HCT116 (cell line): ENCODE data around the gene MBNL2. TPM values are rescaled to one million over a fixed set of nuclear protein-coding genes. Genes with fewer than 3 reads are reported as not detected.

Experiments used
- ATAC-seq: fragments of 200-7000 bp; cut with Tn5 transposase; 2 replicates; pipeline ENCODE4 v1.9.1; 2020; ENCODE audit warnings: mild to moderate bottlenecking, moderate library complexity
- BruUV-seq: library from RNA; stranded (reverse); fragments of 400-500 nt; replicated peaks from 2 replicates; lab custom pipeline; 2021; lab: Mats Ljungman, UMichigan
- CTCF ChIA-PET: fragments of 300-600 bp; sonication (Branson Sonifier 250); formaldehyde crosslinking; loops from one replicate; lab custom pipeline; 2021; ENCODE audit warnings: antibody characterized with exemption; lab: Charles Lee
- POLR2A ChIA-PET: fragments of 300-600, 350-600 bp; sonication (Branson Sonifier 250); formaldehyde crosslinking; loops from one replicate; lab custom pipeline; 2021; ENCODE audit warnings: antibody characterized with exemption; lab: Charles Lee
- RAD21 ChIA-PET, 2 experiments: fragments of 300-600 bp; sonication (Branson Sonifier 250); formaldehyde crosslinking; loops; one replicate each; lab custom pipeline; 2023; ENCODE audit warnings: low total read pairs in 2 of 2; ENCODE audit not compliant: uncharacterized antibody in 2 of 2, unreplicated experiment in 2 of 2, low non-redundant PET in 1 of 2; lab: Charles Lee
- DNase-seq: peaks from one replicate; pipeline ENCODE4 v3.0.0-alpha.2; 2010; ENCODE audit warnings: low read depth, low spot score
- H2AFZ ChIP-seq: fragments of 200-600 bp; shearing (Covaris generic), sonication (generic); 2 replicates; pipeline ENCODE4 v1.6.1; 2017; ENCODE audit warnings: low read depth, mixed run types, mixed read lengths, antibody characterized with exemption, low read length; ENCODE audit not compliant: poor library complexity, severe bottlenecking
- H3K27ac ChIP-seq: 2 replicates; pipeline ENCODE4 v1.5.1; 2012; ENCODE audit warnings: low read depth, low read length
- H3K27me3 ChIP-seq: fragments of 200-600 bp; sonication (generic); 2 replicates; pipeline ENCODE4 v1.6.1; 2016; ENCODE audit warnings: mixed run types, low read length, mixed read lengths; ENCODE audit not compliant: insufficient read depth
- H3K36me3 ChIP-seq, 2 experiments: fragments of 200-500 bp in 1 of 2; fragments of 200-600 bp in 1 of 2; sonication (Bioruptor generic) in 1 of 2; sonication (generic) in 1 of 2; 2 replicates each; pipeline versions ENCODE4 v1.5.1 to v1.6.1; 2014 to 2016; ENCODE audit warnings: low read length in 2 of 2, inconsistent platforms in 1 of 2, mixed read lengths in 1 of 2, mixed run types in 1 of 2; ENCODE audit not compliant: insufficient read depth in 2 of 2, control insufficient read depth in 1 of 2
- H3K4me1 ChIP-seq, 2 experiments: fragments of 200-600 bp in 1 of 2; sonication (generic) in 1 of 2; 2 replicates each; pipeline versions ENCODE4 v1.5.1 to v1.6.1; 2012 to 2017; ENCODE audit warnings: low read length in 2 of 2, inconsistent platforms in 1 of 2, mild to moderate bottlenecking in 1 of 2, mixed read lengths in 1 of 2, mixed run types in 1 of 2, moderate library complexity in 1 of 2; ENCODE audit not compliant: insufficient read depth in 2 of 2, control insufficient read depth in 1 of 2
- H3K4me2 ChIP-seq: fragments of 200-600 bp; sonication (generic); 2 replicates; pipeline ENCODE4 v1.6.1; 2017; ENCODE audit warnings: mixed run types, low read length, mixed read lengths
- H3K4me3 ChIP-seq, 2 experiments: fragments of 200-600 bp in 1 of 2; sonication (generic) in 1 of 2; replicated peaks in 1 of 2; 2 replicates each; pipeline ENCODE4 v1.5.1; 2011 to 2016; ENCODE audit warnings: low read length in 2 of 2, control low read depth in 1 of 2, low read depth in 1 of 2, mild to moderate bottlenecking in 1 of 2, mixed read lengths in 1 of 2, mixed run types in 1 of 2
- H3K79me2 ChIP-seq: fragments of 200-600 bp; sonication (generic); 2 replicates; pipeline ENCODE4 v1.6.1; 2017; ENCODE audit warnings: mild to moderate bottlenecking, mixed run types, low read length, moderate library complexity, mixed read lengths; ENCODE audit not compliant: insufficient read depth
- H3K9ac ChIP-seq: fragments of 200-600 bp; sonication (generic); 2 replicates; pipeline ENCODE4 v1.6.1; 2016; ENCODE audit warnings: low read length, mixed read lengths
- H3K9me2 ChIP-seq: fragments of 200-600 bp; sonication (generic), shearing (Covaris generic); 2 replicates; pipeline ENCODE4 v1.6.1; 2017; ENCODE audit warnings: mixed run types, mild to moderate bottlenecking, moderate library complexity; ENCODE audit not compliant: insufficient read depth
- H3K9me3 ChIP-seq, 2 experiments: fragments of 200-500 bp in 1 of 2; fragments of 200-600 bp in 1 of 2; sonication (Bioruptor generic) in 1 of 2; sonication (generic) in 1 of 2; 2 replicates each; pipeline ENCODE4 v1.6.1; 2014 to 2017; ENCODE audit warnings: low read length in 2 of 2, mixed read lengths in 2 of 2, inconsistent platforms in 1 of 2, low read depth in 1 of 2, mild to moderate bottlenecking in 1 of 2, mixed run types in 1 of 2, moderate library complexity in 1 of 2; ENCODE audit not compliant: control insufficient read depth in 1 of 2, insufficient read depth in 1 of 2
- H4K20me1 ChIP-seq: fragments of 200-600 bp; sonication (generic), shearing (Covaris generic); 2 replicates; pipeline ENCODE4 v1.6.1; 2017; ENCODE audit warnings: mixed run types, mild to moderate bottlenecking, moderate library complexity; ENCODE audit not compliant: insufficient read depth
- ATF3 ChIP-seq: IDR thresholded peaks from 2 replicates; pipeline ENCODE4 v1.6.1; 2012
- CEBPB ChIP-seq: IDR thresholded peaks from 2 replicates; pipeline ENCODE4 v1.6.1; 2012; ENCODE audit warnings: low read depth
- CTCF ChIP-seq, 3 experiments: fragments of 200-600 bp in 1 of 3; sonication (generic) in 1 of 3; IDR thresholded peaks in 2 of 3; conservative IDR thresholded peaks in 1 of 3; 2 replicates each; pipeline ENCODE4 v1.5.1; 2012 to 2017; ENCODE audit warnings: low read depth in 2 of 3, low read length in 2 of 3, antibody characterized with exemption in 1 of 3, borderline replicate concordance in 1 of 3, control low read depth in 1 of 3, mild to moderate bottlenecking in 1 of 3, mixed read lengths in 1 of 3, mixed run types in 1 of 3, moderate library complexity in 1 of 3; ENCODE audit not compliant: insufficient read depth in 1 of 3
- EGR1 ChIP-seq: IDR thresholded peaks from 2 replicates; pipeline ENCODE4 v1.6.1; 2012; ENCODE audit warnings: low read depth
- ELF1 ChIP-seq: IDR thresholded peaks from 2 replicates; pipeline ENCODE4 v1.6.1; 2012; ENCODE audit warnings: low read depth, borderline replicate concordance
- EZH2 ChIP-seq: fragments of 200-600 bp; sonication (generic); IDR thresholded peaks from 2 replicates; pipeline ENCODE4 v1.6.1; 2017; ENCODE audit warnings: antibody characterized with exemption, mixed run types
- EZH2phosphoT487 ChIP-seq: fragments of 200-600 bp; IDR thresholded peaks from 2 replicates; pipeline ENCODE4 v1.6.1; 2018; ENCODE audit warnings: antibody characterized with exemption, borderline replicate concordance
- FOSL1 ChIP-seq: IDR thresholded peaks from 2 replicates; pipeline ENCODE4 v1.6.1; 2012; ENCODE audit warnings: low read depth
- JUND ChIP-seq: IDR thresholded peaks from 2 replicates; pipeline ENCODE4 v1.6.1; 2012
- MAX ChIP-seq: IDR thresholded peaks from 2 replicates; pipeline ENCODE4 v1.6.1; 2012
- POLR2A ChIP-seq: IDR thresholded peaks from 2 replicates; pipeline ENCODE4 v1.7.0; 2011; ENCODE audit warnings: borderline replicate concordance; ENCODE audit not compliant: insufficient read depth, insufficient read length; ENCODE audit errors: extremely low read depth
- REST ChIP-seq: IDR thresholded peaks from 2 replicates; pipeline ENCODE4 v1.6.1; 2012; ENCODE audit warnings: low read depth
- SP1 ChIP-seq: IDR thresholded peaks from 2 replicates; pipeline ENCODE4 v1.6.1; 2012; ENCODE audit warnings: low read depth
- SRF ChIP-seq: IDR thresholded peaks from 2 replicates; pipeline ENCODE4 v1.6.1; 2012; ENCODE audit warnings: low read depth
- TCF7L2 ChIP-seq: IDR thresholded peaks from 2 replicates; pipeline ENCODE4 v1.7.0; 2011; ENCODE audit warnings: borderline replicate concordance, inconsistent platforms; ENCODE audit not compliant: insufficient read depth, insufficient read length; ENCODE audit errors: extremely low read depth
- ZFX ChIP-seq: fragments of 450-650 bp; IDR thresholded peaks from 2 replicates; pipeline ENCODE4 v1.6.1; 2017
- intact Hi-C: fragments of 100-400 bp; cut with micrococcal nuclease; formaldehyde crosslinking; loops from 2 replicates; pipeline ENCODE4 v1.10.0; 2022
- total RNA-seq: library from RNA; stranded (reverse); gene quantifications from one replicate; pipeline ENCODE4 v1.2.1, GENCODE V29; 2021; ENCODE audit not compliant: unreplicated experiment

MBNL2 gene
- total RNA-seq, 1 experiment from 2014 or later = 73.9 TPM

- Histone ChIP-seq H3K27me3 (no peaks in the 10 kb centered on the region), H3K4me2 (no peak overlapping the region), H4K20me1 (no peaks in the 10 kb centered on the region), H3K27ac (no peak overlapping the region), H3K36me3 (no peaks in the 10 kb centered on the region; a peak in 1 of 4 replicates), H3K9me2 (no peaks in the 10 kb centered on the region), H3K4me3 (no peak overlapping the region), H3K9me3 (no peaks in the 10 kb centered on the region), H2AFZ (no peak overlapping the region), H3K9ac (no peak overlapping the region), H3K4me1 (peaks cover 4 to 22% of the 10 kb centered on the region in 2 experiments; a peak in 3 of 4 replicates), H3K79me2 (no peaks in the 10 kb centered on the region)
- ChIA-PET RAD21 (no interaction called here), POLR2A (no interaction called here), CTCF (no interaction called here)
- intact Hi-C loops = no loop called here
- no peak for TF ChIP-seq ATF3
- no peak for TF ChIP-seq SRF
- no peak for TF ChIP-seq SP1
- no peak for TF ChIP-seq JUND
- no peak for TF ChIP-seq ELF1
- no peak for TF ChIP-seq EZH2phosphoT487
- no peak for TF ChIP-seq FOSL1
- TF ChIP-seq EZH2 = no peak
- TF ChIP-seq CEBPB = no peak
- no peak for TF ChIP-seq MAX
- no peak for TF ChIP-seq REST
- no peak for TF ChIP-seq POLR2A
- TF ChIP-seq TCF7L2 = no peak
- no peak for TF ChIP-seq CTCF (IDR thresholded peaks at IDR 0.05 in 2 of 3, conservative IDR thresholded peaks at IDR 0.05 in 1 of 3; ENCODE audit: borderline replicate concordance in 1 of 3, insufficient read depth in 1 of 3, low read depth in 2 of 3, low read length in 2 of 3)
- TF ChIP-seq ZFX = no peak
- no peak for TF ChIP-seq EGR1
- DNase-seq (no peak), ATAC-seq (no peak)
- BruUV-seq = no TSS peak
Observed at GRCh38 chr13:97200081-97200942, 21.8 kb upstream of the MBNL2 start.
